ENCODE data around the gene MTFP1.
"Not testable (repeated sequence)": the region's sequence is repeated elsewhere in the genome, so short reads cannot be mapped to it uniquely, and the experiment has no call there.

The MTFP1 gene

DNA sequence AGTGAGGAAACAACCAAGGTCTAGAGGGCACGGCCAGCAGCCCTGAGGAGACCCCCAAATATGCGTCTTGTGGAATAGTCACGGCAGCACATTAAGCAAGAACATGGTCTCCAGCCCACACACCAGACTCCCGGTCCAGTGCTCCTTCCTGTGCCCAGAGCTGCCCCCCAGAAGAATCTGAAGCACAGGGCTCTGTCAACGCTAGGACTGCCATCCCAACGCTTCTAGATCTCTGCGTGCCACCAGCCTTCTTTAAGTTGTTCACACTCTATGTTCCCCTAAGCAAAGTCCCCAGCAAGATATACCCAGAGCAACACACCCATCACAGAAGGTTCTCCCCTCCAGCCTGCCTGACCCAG is 32.3 kb upstream of the MTFP1 start:
- no peak overlapping the region for H3K4me3 ChIP-seq (ENCODE audit: low read depth in 1 of 2, low read length in 2 of 2)
- peaks cover 0 to 11% of the 10 kb centered on the region in 2 donors for H3K27me3 ChIP-seq (ENCODE audit: control insufficient read depth in 1 of 2, insufficient read depth in 2 of 2, low read length in 2 of 2)
- H3K36me3 ChIP-seq (ENCODE audit: insufficient read depth, low read length): no peaks in the 10 kb centered on the region
- no peaks in the 10 kb centered on the region for H3K9me3 ChIP-seq (ENCODE audit: low read length)
- H3K4me1 ChIP-seq (ENCODE audit: insufficient read depth, low read length): peaks cover 13% of the 10 kb centered on the region
- H3K27ac ChIP-seq (ENCODE audit: low read depth, low read length): no peak overlapping the region
- H3K9ac ChIP-seq (ENCODE audit: low read length): no peak overlapping the region

DNA sequence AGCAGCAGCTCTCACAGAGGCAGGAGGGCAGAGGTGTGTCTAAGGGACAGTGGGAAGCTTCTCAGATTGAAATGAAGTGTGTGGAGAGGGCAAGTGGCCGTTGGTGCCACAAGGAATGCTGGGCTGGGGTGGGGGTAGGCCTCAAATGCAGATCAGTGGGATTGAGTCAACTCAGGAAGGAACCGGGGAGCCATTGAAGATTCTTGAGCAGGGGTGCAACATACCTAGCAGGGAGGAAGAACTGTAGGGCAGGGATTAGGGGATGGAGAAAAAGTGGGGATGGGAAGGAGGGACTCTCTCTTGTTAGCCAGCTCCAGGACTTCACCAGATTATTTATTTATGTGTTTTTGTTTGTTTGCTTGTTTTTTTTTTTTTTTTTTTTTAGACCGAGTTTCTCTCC is 31.7 kb upstream of the MTFP1 start:
- Histone ChIP-seq H3K4me3 (ENCODE audit: low read depth in 1 of 2, low read length in 2 of 2) (no peak overlapping the region), H3K4me1 (ENCODE audit: insufficient read depth, low read length) (peaks cover 15% of the 10 kb centered on the region), H3K9ac (ENCODE audit: low read length) (no peak overlapping the region), H3K27ac (ENCODE audit: low read depth, low read length) (no peak overlapping the region), H3K9me3 (ENCODE audit: low read length) (no peaks in the 10 kb centered on the region), H3K27me3 (ENCODE audit: control insufficient read depth in 1 of 2, insufficient read depth in 2 of 2, low read length in 2 of 2) (peaks cover 0 to 11% of the 10 kb centered on the region in 2 donors), H3K36me3 (ENCODE audit: insufficient read depth, low read length) (no peaks in the 10 kb centered on the region)

DNA sequence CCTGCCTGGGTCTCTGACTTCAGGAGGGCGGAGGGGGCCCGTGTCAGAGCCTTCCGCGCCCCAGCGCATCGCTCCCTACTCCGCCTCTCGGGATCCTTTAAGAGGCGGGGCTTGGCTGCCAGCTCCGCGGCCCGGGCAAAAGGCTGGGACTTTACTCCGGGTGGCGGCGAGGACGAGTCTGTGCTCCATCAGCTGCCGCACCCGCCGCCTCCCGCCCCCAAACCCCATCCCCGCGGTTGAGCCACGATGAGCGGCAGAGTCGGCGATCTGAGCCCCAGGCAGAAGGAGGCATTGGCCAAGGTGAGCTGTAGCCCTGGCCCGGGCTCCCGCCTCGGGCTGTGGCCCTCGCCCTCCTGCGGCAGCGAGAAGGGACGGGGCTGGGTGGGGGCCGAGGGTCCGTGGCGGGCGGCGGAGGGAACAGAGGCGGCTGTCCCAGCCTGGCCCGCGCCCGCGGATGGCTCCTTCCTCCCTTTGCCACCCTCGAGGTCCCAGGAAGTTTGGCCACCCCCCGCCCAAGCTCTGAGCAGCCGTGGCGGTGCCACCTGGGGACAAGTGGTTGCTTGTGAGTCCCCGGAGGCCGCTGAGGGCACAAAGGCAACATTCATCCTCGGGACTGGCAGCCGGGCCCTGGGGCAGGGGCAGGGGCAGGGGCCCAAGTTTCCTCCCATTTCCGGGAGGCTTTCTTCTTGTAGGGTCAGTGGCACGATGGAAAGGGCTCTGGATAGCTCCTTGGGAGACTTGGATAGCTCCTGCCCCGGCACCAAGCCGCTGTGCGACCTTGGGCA is 28.5 kb upstream of the MTFP1 start, which contains the start of gene SEC14L2:
SEC14L2 (plus strand) TSS at position 148 of the 785 bp plus-strand sequence; CDS start at position 247, 99 bp downstream.
- Histone ChIP-seq H3K9ac (ENCODE audit: low read length) (no peak within 1 kb of the TSS), H3K27me3 (ENCODE audit: control insufficient read depth in 1 of 2, insufficient read depth in 2 of 2, low read length in 2 of 2) (peaks cover 0 to 11% of the 10 kb centered on the region in 2 donors), H3K4me3 (ENCODE audit: low read depth in 1 of 2, low read length in 2 of 2) (peak within 1 kb of the TSS; percentile 60 to 71), H3K27ac (ENCODE audit: low read depth, low read length) (peak within 1 kb of the TSS; percentile 42), H3K36me3 (ENCODE audit: insufficient read depth, low read length) (no peaks in the 10 kb centered on the region), H3K9me3 (ENCODE audit: low read length) (no peaks in the 10 kb centered on the region), H3K4me1 (ENCODE audit: insufficient read depth, low read length) (peaks cover 15% of the 10 kb centered on the region)

DNA sequence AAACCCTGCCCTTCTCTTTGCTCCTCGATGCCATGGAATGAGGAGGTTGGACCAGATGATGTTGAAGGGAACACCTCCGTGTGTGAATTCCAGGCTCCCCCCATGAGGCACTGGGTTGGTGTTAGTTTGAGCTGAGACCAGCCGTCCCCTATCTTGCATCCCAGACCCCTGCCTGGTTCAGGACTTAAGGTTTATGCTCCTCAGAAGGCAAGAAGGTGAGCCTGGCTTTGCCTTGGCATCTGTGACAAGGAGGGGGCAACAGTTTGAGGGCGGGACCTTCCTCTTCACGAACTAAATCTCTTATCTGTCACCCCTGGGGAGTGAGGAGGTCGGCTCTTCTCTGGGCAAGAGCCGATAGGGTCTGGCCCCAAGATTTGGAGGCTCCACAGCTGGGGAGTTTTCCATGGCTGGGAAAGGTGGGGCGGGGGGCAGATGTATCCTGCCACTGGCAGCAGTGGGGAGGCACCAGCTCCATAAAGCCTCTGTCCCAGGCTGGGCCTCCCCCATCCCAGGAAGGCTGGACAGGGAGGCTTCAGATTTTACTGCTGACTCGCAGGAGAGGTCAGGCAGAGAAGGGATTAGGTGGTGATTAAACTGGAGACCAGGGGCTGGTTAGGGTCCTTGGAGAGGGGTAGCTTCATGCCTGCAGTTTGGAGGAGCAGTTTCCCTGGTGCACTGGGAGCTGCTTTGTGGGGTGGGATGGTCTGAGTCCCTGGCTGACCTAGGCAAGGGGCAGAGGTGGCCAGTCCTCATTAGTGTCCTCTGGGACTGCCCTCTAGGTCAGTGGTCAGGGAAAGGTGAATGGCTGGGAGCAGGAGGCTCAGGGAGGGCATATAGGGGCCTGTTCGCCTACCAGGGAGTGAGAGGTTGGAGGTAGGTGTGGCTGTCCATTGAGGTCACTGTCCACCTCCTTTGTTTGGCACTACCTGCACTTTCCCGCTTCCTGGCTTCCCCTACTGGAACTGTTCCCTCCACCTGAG is 27.6 kb upstream of the MTFP1 start:
- H3K27me3 ChIP-seq (ENCODE audit: control insufficient read depth in 1 of 2, insufficient read depth in 2 of 2, low read length in 2 of 2): peaks cover 0 to 9% of the 10 kb centered on the region in 2 donors
- H3K4me3 ChIP-seq (ENCODE audit: low read depth in 1 of 2, low read length in 2 of 2): peak overlapping the region in 1 of 2 donors; percentile 60
- H3K9ac ChIP-seq (ENCODE audit: low read length): no peak overlapping the region
- peaks cover 15% of the 10 kb centered on the region for H3K4me1 ChIP-seq (ENCODE audit: insufficient read depth, low read length)
- no peaks in the 10 kb centered on the region for H3K9me3 ChIP-seq (ENCODE audit: low read length)
- H3K27ac ChIP-seq (ENCODE audit: low read depth, low read length): no peak overlapping the region
- no peaks in the 10 kb centered on the region for H3K36me3 ChIP-seq (ENCODE audit: insufficient read depth, low read length)

DNA sequence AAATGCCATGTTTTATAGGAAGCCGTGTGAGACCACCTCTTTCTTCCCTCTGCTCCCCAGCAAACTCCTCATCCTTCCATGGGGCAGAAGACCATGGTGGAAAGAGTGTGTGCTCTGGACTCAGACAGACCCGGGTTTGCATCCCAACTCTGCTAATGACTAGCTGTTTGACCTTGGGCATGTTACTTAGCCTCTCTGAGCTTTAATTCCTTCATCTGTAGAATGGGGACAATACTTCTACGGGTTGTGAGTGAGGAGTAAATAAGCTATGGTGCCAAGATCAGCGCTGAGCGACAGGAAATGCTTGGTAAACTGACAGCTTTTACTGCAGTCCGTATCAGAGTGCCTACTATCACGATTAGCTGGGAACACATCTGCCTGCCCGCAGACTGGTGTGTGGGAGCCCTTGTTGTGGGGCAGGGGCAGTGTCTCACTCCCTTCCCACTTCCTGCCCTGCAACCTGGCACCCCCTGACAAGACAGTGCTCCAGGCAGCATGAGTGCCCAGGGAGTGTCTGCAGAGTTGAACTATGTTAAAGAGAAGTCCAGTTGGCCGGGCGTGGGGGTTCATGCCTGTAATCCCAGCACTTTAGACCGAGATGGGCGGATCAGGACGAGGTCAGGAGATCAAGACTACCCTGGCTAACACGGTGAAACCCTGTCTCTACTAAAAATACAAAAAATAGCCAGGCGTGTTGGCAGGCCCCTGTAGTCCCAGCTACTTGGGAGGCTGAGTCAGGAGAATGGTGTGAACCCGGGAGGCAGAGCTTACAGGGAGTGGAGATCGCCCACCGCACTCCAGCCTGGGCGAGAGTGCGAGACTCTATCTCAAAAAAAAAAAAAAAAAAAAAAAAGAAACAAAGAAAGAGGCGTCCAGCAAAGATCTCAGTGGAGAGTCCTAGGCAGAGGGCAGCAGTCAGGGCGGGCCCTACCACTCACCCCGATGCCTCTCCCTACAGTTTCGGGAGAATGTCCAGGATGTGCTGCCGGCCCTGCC is 26.6 kb upstream of the MTFP1 start:
- peaks cover 0 to 5% of the 10 kb centered on the region in 2 donors for H3K27me3 ChIP-seq (ENCODE audit: control insufficient read depth in 1 of 2, insufficient read depth in 2 of 2, low read length in 2 of 2)
- no peak overlapping the region for H3K4me3 ChIP-seq (ENCODE audit: low read depth in 1 of 2, low read length in 2 of 2)
- H3K4me1 ChIP-seq (ENCODE audit: insufficient read depth, low read length): peaks cover 15% of the 10 kb centered on the region
- no peaks in the 10 kb centered on the region for H3K9me3 ChIP-seq (ENCODE audit: low read length)
- no peak overlapping the region for H3K9ac ChIP-seq (ENCODE audit: low read length)
- H3K36me3 ChIP-seq (ENCODE audit: insufficient read depth, low read length): no peaks in the 10 kb centered on the region
- H3K27ac ChIP-seq (ENCODE audit: low read depth, low read length): no peak overlapping the region

DNA sequence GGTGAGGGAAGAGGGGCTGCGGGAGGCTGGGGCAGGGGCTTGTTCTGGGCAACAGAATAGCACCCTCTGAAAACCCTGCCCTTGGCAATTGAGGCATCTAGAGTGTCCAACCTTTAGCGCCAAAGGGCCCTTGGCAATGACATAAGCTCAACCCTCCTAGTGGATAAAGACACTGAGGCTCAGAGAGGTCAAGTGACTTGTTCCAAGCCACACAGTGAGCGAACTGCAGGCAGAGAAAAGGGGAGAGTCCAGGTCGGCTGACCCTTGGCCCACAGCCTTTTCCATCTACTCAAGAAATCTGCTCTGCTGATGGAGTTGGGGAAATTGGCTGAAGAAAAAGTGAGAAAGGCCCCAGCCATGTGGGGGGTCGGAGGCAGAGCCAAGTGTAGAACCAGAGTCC is 25.9 kb upstream of the MTFP1 start:
- Histone ChIP-seq H3K4me1 (ENCODE audit: insufficient read depth, low read length) (peaks cover 15% of the 10 kb centered on the region), H3K9me3 (ENCODE audit: low read length) (no peaks in the 10 kb centered on the region), H3K36me3 (ENCODE audit: insufficient read depth, low read length) (no peaks in the 10 kb centered on the region), H3K27me3 (ENCODE audit: control insufficient read depth in 1 of 2, insufficient read depth in 2 of 2, low read length in 2 of 2) (peaks cover 0 to 5% of the 10 kb centered on the region in 2 donors), H3K27ac (ENCODE audit: low read depth, low read length) (no peak overlapping the region), H3K4me3 (ENCODE audit: low read depth in 1 of 2, low read length in 2 of 2) (no peak overlapping the region), H3K9ac (ENCODE audit: low read length) (no peak overlapping the region)

DNA sequence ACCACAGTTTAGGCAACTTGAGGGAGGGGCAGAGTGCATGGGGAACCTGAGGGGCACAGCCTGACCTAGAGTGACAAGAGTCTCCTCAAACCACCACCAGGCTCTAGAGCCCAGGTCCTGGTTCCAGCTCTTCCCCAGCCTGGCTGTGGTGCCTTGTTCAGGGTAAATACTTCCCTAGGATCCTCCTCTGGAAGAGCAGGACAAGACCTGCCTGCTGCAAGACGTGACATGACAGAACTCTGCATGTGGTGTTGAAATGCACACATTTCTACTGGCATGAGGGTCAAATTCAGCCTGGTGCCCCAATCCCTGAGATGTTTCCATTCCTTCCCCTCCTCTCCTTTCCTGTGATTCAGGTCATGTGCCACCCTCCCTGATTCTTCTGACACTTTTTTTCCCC is 25.4 kb upstream of the MTFP1 start:
- Histone ChIP-seq H3K27me3 (ENCODE audit: control insufficient read depth in 1 of 2, insufficient read depth in 2 of 2, low read length in 2 of 2) (peaks cover 0 to 5% of the 10 kb centered on the region in 2 donors), H3K9ac (ENCODE audit: low read length) (no peak overlapping the region), H3K27ac (ENCODE audit: low read depth, low read length) (no peak overlapping the region), H3K4me3 (ENCODE audit: low read depth in 1 of 2, low read length in 2 of 2) (no peak overlapping the region), H3K4me1 (ENCODE audit: insufficient read depth, low read length) (peaks cover 15% of the 10 kb centered on the region), H3K9me3 (ENCODE audit: low read length) (no peaks in the 10 kb centered on the region), H3K36me3 (ENCODE audit: insufficient read depth, low read length) (no peaks in the 10 kb centered on the region)

DNA sequence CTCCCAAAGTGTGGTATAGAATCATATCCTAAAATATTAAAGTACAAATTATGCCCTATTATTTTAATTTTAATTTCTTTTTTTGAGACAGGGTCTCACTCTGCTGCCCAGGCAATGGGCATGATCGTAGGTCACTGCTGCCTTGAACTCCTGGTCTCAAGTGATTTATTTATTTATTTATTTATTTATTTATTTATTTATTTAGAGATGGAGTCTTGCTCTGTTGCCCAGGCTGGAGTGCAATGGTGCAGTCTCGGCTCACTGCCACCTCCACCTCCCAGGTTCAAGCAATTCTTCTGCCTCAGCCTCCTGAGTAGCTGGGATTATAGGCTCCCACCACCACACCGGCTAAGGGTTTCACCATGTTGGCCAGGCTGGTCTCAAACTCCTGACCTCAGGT is 24.5 kb upstream of the MTFP1 start:
- not testable (repeated sequence) for H3K9me3 ChIP-seq (ENCODE audit: low read length); H3K27ac ChIP-seq (ENCODE audit: low read depth, low read length); H3K9ac ChIP-seq (ENCODE audit: low read length); H3K4me3 ChIP-seq (ENCODE audit: low read depth in 1 of 2, low read length in 2 of 2); H3K27me3 ChIP-seq (ENCODE audit: control insufficient read depth in 1 of 2, insufficient read depth in 2 of 2, low read length in 2 of 2); H3K36me3 ChIP-seq (ENCODE audit: insufficient read depth, low read length)
- peaks cover 15% of the 10 kb centered on the region for H3K4me1 ChIP-seq (ENCODE audit: insufficient read depth, low read length)

DNA sequence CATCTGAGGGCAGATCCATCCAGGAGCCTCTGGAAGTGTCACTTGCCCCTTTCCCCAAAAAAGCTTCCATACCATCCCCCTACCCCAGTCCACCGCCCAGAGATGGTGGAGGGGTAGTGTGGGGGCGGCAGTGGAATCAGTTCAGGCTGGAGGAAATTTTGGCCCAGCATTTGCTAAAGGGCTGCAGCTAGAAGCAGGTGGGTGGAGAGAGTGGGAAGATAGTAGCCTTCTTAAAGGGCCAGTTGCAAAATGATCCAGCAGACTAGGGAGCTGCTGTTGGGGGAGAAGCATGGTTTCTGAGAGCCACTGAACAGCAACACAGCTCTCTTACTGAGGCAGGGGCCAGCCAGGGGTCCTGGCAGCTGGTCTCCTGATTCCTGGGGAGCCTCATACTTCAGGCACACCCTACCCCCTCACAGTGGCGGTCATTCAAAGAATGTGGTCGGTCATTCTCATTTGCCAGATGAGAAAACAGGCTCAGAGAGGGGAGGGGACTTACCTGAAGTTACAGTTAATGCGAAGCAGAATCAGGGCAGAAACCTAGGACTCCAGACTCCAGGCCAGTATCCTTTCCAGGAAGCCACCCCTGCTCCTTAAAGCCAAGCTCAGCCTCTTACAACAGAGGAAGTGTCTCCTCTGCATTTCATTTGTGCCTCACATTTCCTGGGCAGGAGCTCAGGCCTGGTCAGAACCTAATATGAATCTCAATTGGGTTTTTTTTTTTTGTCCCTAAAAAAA is 23.4 kb upstream of the MTFP1 start:
- H3K4me3 ChIP-seq (ENCODE audit: low read depth in 1 of 2, low read length in 2 of 2): no peak overlapping the region
- peaks cover 6% of the 10 kb centered on the region for H3K36me3 ChIP-seq (ENCODE audit: insufficient read depth, low read length)
- H3K9me3 ChIP-seq (ENCODE audit: low read length): no peaks in the 10 kb centered on the region

DNA sequence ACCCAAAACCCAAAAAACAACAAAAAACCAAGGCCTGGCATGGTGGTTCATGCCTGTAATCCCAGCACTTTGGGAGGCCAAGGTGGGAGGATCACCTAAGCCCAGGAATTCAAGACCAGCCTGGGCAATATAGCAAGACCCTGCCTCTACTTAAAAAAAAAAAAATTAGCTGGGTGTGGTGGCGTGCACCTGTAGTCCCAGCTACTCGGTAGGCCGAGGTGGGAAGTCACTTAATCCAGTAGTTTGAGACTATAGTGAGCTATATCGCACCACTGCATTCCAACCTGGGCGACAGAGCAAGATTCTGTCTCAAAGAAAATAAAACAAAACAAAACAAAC is 22.8 kb upstream of the MTFP1 start:
- H3K9ac ChIP-seq (ENCODE audit: low read length); H3K4me3 ChIP-seq (ENCODE audit: low read depth in 1 of 2, low read length in 2 of 2): not testable (repeated sequence)

More for the DNA sequence above, 23.4 kb upstream of the MTFP1 start:
- peaks cover 9% of the 10 kb centered on the region for H3K4me1 ChIP-seq (ENCODE audit: insufficient read depth, low read length)
- H3K27ac ChIP-seq (ENCODE audit: low read depth, low read length): no peak overlapping the region
- H3K9ac ChIP-seq (ENCODE audit: low read length): no peak overlapping the region
- no peaks in the 10 kb centered on the region for H3K27me3 ChIP-seq (ENCODE audit: control insufficient read depth in 1 of 2, insufficient read depth in 2 of 2, low read length in 2 of 2)

More for the DNA sequence above, 22.8 kb upstream of the MTFP1 start:
- H3K9me3 ChIP-seq (ENCODE audit: low read length); H3K27me3 ChIP-seq (ENCODE audit: control insufficient read depth in 1 of 2, insufficient read depth in 2 of 2, low read length in 2 of 2); H3K36me3 ChIP-seq (ENCODE audit: insufficient read depth, low read length); H3K27ac ChIP-seq (ENCODE audit: low read depth, low read length); H3K4me1 ChIP-seq (ENCODE audit: insufficient read depth, low read length): not testable (repeated sequence)
